Immature natural killer cell (primary cell): Measurements from ENCODE around the gene TMEM45A. TPM values are rescaled to one million over a fixed set of nuclear protein-coding genes. Genes with fewer than 3 reads are reported as not detected.
"Not testable (repeated sequence)": the region's sequence is repeated elsewhere in the genome, so short reads cannot be mapped to it uniquely, and the experiment has no call there.

Experiments
- DNase-seq, 3 donors: peaks; one replicate each; pipeline ENCODE4 v3.0.0; 2022; ENCODE audit warnings: mixed read lengths in 1 of 3
- H3K27ac Mint-ChIP-seq, 6 donors: one replicate each; pipeline ENCODE4 v1.8.0; 2020; ENCODE audit warnings: mixed read lengths in 6 of 6, mild to moderate bottlenecking in 5 of 6, inconsistent platforms in 4 of 6, moderate library complexity in 3 of 6
- H3K27me3 Mint-ChIP-seq, 3 donors: one replicate each; pipeline ENCODE4 v1.8.0; 2020 to 2021; ENCODE audit warnings: low read depth in 3 of 3, mild to moderate bottlenecking in 3 of 3, mixed read lengths in 3 of 3, moderate library complexity in 3 of 3, inconsistent platforms in 1 of 3
- H3K36me3 Mint-ChIP-seq, 3 donors: one replicate each; pipeline ENCODE4 v1.8.0; 2020; ENCODE audit warnings: mixed read lengths in 3 of 3, inconsistent platforms in 2 of 3, mild to moderate bottlenecking in 2 of 3
- H3K4me1 Mint-ChIP-seq, 2 donors: one replicate each; pipeline ENCODE4 v1.8.0; 2020; ENCODE audit warnings: inconsistent platforms in 2 of 2, mild to moderate bottlenecking in 2 of 2, mixed read lengths in 2 of 2, moderate library complexity in 1 of 2
- H3K4me3 Mint-ChIP-seq, 5 donors: one replicate each; pipeline ENCODE4 v1.8.0; 2020; ENCODE audit warnings: mild to moderate bottlenecking in 5 of 5, mixed read lengths in 5 of 5, inconsistent platforms in 3 of 5, moderate library complexity in 3 of 5
- H3K9me3 Mint-ChIP-seq, 6 donors: one replicate each; pipeline ENCODE4 v1.8.0; 2020; ENCODE audit warnings: mild to moderate bottlenecking in 6 of 6, mixed read lengths in 6 of 6, inconsistent platforms in 4 of 6, moderate library complexity in 3 of 6
- polyA plus RNA-seq, 3 donors: library from polyadenylated mRNA; unstranded; fragments of 300-500 nt; fragmentation: Illumina TruSeq; gene quantifications; one replicate each; pipeline ENCODE4 v1.2.3, GENCODE V29; 2021

Gene TMEM45A
- polyA plus RNA-seq, 3 donors from 2014 or later = 0.29 TPM; not detected in 2

DNA sequence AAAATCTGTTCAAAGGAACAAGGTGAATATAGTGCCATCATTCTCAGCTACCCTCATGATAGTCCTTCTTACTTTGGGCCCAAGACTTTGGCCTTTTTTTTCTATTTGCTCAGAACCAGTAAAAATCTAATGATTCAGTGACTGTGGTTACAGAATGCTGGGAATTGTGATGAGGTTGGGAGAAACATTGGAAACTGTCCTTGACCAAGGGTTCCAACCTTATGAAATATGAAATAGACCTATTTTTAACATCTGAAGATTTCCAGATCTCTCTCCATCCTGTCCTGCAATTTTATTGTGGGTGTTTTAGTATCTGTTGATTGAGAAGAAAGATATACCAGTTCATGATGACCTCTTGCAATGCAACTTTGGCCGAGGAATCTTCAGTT is 34.9 kb downstream of the TMEM45A start:
- DNase-seq = no peak
- no peaks in the 10 kb centered on the region for H3K36me3 Mint-ChIP-seq
- peaks cover 0 to 2% (median 0%) of the 10 kb centered on the region in 6 donors for H3K9me3 Mint-ChIP-seq
- H3K27me3 Mint-ChIP-seq = peaks cover 0 to 2% (median 0%) of the 10 kb centered on the region in 3 donors
- no peak overlapping the region for H3K27ac Mint-ChIP-seq
- H3K4me3 Mint-ChIP-seq = no peak overlapping the region
- H3K4me1 Mint-ChIP-seq = no peaks in the 10 kb centered on the region

DNA sequence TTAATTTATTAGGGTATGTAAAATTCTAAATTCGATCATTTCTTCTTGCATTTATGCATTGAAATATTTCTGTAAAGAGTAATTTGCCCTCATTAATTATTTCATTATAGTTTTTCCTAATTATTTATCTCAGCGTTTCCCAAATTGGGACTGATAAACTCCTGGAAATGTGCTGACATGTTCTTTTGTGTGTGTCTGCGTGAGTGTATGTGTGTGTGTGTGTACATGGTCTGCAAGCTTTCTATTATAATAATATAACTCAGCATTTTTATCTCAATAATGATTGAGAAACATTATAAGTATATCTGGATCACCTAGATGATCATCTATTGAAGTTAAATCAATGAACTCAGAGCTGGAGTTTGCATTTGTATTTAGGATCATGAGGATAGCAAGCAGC is 38.7 kb downstream of the TMEM45A start:
- no peak for DNase-seq
- Mint-ChIP-seq H3K4me1 (no peaks in the 10 kb centered on the region), H3K27ac (no peak overlapping the region), H3K27me3 (peaks cover 0 to 2% (median 0%) of the 10 kb centered on the region in 3 donors), H3K4me3 (no peak overlapping the region), H3K9me3 (no peaks in the 10 kb centered on the region), H3K36me3 (no peaks in the 10 kb centered on the region)

DNA sequence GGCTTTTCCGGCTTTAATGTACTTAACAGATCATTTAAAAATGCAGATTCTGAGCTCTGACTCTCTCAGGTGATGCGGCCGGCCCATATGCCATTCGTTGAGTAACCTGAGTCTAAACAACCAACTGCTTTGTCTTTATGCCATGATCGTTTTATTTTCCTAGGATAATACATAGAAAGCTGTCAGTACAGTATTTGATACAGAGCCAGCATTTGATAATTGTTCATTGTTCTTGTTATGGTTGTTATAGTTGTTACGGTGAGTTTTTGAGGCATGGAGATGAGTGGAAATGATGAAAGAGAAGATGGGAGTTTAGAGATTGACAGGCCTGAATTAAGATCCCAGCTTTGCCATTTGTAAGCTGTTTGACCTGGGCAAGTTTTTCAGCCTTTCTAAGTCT is 40.0 kb downstream of the TMEM45A start:
- H3K27me3 Mint-ChIP-seq = peaks cover 0 to 2% (median 2%) of the 10 kb centered on the region in 3 donors
- H3K9me3 Mint-ChIP-seq = no peaks in the 10 kb centered on the region
- no peak overlapping the region for H3K27ac Mint-ChIP-seq
- no peak for DNase-seq
- H3K4me1 Mint-ChIP-seq = no peaks in the 10 kb centered on the region
- no peaks in the 10 kb centered on the region for H3K36me3 Mint-ChIP-seq
- no peak overlapping the region for H3K4me3 Mint-ChIP-seq

DNA sequence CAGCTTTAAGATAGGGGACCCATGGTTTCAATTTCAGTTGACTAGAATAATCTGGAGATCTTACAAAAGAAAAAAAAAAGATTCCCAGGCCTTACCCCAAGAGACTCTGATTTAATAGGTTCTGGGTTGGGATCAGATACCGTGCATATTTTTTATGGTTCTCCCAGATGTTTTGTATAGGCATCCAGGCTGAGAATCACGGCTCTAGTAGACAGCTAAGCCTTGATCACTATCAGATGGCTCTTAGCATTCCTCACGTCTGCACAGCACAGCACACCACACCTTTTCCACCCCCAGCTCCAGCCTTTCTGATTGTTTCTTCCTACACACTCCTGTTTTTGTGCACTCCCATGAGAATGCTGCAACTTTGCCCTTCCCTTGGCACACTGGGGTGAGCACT is 40.8 kb downstream of the TMEM45A start:
- H3K4me3 Mint-ChIP-seq = no peak overlapping the region
- no peaks in the 10 kb centered on the region for H3K4me1 Mint-ChIP-seq
- peaks cover 0 to 3% (median 2%) of the 10 kb centered on the region in 3 donors for H3K27me3 Mint-ChIP-seq
- no peak overlapping the region for H3K27ac Mint-ChIP-seq
- no peaks in the 10 kb centered on the region for H3K36me3 Mint-ChIP-seq
- no peaks in the 10 kb centered on the region for H3K9me3 Mint-ChIP-seq
- DNase-seq = no peak

DNA sequence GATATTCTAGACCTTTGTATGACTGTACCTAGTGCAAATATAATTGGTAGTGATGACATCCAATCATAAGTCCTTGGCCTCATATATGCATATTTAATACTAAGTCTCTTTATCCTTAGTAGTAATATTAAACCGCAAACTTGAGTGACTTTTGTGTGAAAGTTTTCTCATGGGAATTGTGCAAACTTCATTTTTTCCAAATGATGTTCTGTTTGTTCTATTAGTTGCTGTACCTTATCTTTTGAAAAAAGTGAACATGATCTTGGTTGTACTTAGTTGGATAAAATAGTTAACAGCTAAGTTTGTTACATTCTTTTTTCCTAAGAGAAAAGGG is 43.2 kb downstream of the TMEM45A start:
- Mint-ChIP-seq H3K27me3 (peaks cover 0 to 5% (median 2%) of the 10 kb centered on the region in 3 donors), H3K4me1 (no peaks in the 10 kb centered on the region), H3K4me3 (no peak overlapping the region), H3K9me3 (no peaks in the 10 kb centered on the region), H3K36me3 (no peaks in the 10 kb centered on the region), H3K27ac (no peak overlapping the region)
- DNase-seq = no peak

DNA sequence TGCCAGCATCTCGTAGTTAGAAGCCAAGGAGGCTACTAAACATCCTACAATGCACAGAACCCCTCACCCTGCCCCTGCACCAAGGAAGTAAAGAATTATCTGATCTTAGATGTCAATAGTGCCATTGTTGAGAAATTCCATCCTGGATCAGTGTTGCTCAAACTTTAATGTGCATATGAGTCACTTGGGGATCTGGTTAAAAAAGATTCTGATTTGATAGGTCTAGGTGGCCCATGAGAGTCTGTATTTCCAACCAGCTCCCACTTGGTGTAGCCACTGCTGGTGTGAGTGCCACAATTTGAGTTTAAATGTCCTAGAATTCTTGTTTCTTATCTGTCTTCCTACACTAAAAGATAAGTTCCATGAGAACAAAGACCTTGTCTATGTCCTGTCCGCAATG is 43.7 kb downstream of the TMEM45A start:
- Mint-ChIP-seq H3K9me3 (no peaks in the 10 kb centered on the region), H3K4me1 (no peaks in the 10 kb centered on the region), H3K4me3 (no peak overlapping the region), H3K27ac (no peak overlapping the region), H3K27me3 (peaks cover 0 to 5% (median 2%) of the 10 kb centered on the region in 3 donors), H3K36me3 (no peaks in the 10 kb centered on the region)
- no peak for DNase-seq

DNA sequence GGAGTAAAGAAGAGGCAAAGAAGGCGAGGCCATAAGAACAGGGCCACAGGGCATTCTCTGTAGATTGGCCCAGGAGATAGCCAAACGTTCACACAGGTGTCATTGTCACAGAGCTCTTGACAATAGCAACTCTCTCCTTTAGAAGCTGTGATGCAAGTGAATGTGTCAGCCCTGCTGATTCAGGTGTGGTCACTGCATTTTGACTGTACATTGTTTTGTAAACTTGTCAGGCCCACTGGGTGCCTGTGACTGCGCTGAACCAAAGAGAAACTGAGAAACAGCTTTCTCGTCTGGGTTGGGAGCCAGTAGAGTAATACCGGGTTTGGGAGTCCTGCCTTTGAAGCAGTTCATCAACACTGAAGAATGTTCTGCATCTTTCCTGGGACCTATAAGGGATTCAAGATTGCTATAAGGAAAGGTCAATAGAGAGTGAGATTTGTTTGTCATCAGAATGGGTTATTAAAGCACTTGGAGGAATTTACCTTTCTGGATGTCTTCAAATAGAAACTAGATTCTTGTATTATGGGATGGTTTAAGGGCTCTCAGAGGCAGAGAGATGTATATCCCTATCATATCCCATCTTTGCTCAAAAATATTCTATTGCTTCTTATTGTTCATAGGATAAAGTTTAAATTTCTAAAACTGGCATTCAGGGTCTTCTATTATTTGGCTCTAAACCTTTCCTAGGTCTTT is 45.4 kb downstream of the TMEM45A start:
- Mint-ChIP-seq H3K27me3 (peaks cover 0 to 6% (median 0%) of the 10 kb centered on the region in 3 donors), H3K27ac (no peak overlapping the region), H3K36me3 (no peaks in the 10 kb centered on the region), H3K4me3 (no peak overlapping the region), H3K4me1 (no peaks in the 10 kb centered on the region), H3K9me3 (no peaks in the 10 kb centered on the region)
- no peak for DNase-seq

DNA sequence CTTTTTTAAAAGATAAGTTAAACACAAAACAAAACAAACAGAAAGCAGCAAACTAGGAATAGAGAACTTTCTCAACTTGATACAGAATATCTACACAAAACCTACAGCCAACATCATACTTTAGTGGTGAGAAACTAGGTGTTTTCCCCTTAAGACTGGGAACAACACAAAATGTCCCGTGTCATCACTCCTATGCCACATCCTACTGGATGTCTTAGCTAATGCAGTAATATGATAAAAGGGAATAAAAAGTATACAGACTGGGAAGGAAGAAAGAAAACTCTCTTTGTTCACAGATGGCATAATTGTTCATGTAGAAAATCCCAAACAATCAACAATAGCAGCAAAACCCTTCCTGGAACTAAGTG is 45.9 kb downstream of the TMEM45A start:
- no peaks in the 10 kb centered on the region for H3K36me3 Mint-ChIP-seq
- H3K4me3 Mint-ChIP-seq = no peak overlapping the region

DNA sequence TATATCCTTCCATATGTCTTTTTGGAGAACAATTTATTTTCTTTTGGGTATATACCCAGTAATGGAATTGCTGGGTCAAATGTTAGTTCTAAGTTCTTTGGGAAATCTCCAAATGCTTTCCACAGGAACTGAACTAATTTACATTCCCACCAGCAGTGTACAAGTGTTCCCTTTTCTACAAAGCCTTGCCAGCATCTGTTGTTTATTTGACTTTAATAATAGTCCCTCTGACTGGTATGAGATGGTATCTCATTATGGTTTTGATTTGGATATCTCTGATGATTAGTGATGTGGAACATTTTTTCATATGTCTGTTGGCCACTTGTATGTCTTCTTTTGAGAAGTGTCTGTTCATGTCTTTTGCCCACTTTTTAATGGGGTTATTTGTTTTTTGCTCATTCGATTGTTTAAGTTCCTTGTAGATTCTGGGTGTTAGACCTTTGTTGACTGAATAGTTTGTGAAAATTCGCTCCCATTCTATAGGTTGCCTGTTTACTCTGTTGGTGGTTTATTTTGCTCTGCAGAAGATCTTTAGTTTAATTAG is 48.4 kb downstream of the TMEM45A start:
- Mint-ChIP-seq H3K9me3 (peaks cover 0 to under 1% (median 0%) of the 10 kb centered on the region in 6 donors), H3K36me3 (no peaks in the 10 kb centered on the region), H3K4me1 (no peaks in the 10 kb centered on the region), H3K4me3 (no peak overlapping the region), H3K27ac (no peak overlapping the region), H3K27me3 (peaks cover 0 to 9% (median 0%) of the 10 kb centered on the region in 3 donors)
- no peak for DNase-seq

More for the DNA sequence above, 45.9 kb downstream of the TMEM45A start:
- no peaks in the 10 kb centered on the region for H3K4me1 Mint-ChIP-seq
- H3K9me3 Mint-ChIP-seq = no peaks in the 10 kb centered on the region
- peaks cover 0 to 6% (median 0%) of the 10 kb centered on the region in 3 donors for H3K27me3 Mint-ChIP-seq
- no peak for DNase-seq
- no peak overlapping the region for H3K27ac Mint-ChIP-seq

DNA sequence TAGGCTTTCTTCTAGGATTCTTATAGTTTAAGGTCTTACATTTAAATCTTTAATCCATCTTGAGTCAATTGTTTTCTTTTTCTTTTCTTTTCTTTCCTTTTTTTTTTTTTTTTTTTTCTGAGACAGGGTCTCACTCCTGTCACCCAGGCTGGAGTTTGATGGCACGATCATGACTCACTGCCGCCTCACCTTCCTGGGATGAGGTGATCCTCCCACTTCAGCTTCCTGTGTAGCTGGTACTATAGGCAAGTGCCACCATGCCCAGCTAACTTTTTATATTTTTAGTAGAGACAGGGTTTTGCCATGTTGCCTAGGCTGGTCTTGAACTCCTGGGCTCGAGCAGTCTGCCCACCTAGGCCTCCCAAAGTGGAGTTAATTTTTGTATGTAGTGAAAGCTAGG is 49.0 kb downstream of the TMEM45A start:
- not testable (repeated sequence) for DNase-seq, H3K4me1 Mint-ChIP-seq, H3K27ac Mint-ChIP-seq, H3K4me3 Mint-ChIP-seq, H3K27me3 Mint-ChIP-seq, H3K36me3 Mint-ChIP-seq, H3K9me3 Mint-ChIP-seq

DNA sequence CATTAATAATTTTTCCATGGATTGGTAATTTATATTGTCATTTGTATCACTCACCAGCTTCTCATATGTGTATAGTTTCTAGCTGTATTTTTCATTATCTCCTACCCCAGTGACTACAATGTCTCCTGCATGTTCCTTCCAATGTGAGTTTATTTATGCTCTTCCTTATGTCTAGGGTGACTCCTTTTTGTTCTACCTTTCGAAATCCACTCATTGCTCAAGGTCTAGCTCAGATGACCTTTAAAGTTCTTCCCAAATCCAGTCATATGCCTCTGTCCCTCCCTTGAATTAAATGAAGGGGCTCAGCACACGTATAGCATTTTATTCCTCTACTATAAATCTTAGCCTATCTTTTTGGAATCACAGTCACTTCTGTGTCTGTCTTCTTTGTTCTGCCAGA is 53.0 kb downstream of the TMEM45A start:
- no peak overlapping the region for H3K4me3 Mint-ChIP-seq
- no peak for DNase-seq

DNA sequence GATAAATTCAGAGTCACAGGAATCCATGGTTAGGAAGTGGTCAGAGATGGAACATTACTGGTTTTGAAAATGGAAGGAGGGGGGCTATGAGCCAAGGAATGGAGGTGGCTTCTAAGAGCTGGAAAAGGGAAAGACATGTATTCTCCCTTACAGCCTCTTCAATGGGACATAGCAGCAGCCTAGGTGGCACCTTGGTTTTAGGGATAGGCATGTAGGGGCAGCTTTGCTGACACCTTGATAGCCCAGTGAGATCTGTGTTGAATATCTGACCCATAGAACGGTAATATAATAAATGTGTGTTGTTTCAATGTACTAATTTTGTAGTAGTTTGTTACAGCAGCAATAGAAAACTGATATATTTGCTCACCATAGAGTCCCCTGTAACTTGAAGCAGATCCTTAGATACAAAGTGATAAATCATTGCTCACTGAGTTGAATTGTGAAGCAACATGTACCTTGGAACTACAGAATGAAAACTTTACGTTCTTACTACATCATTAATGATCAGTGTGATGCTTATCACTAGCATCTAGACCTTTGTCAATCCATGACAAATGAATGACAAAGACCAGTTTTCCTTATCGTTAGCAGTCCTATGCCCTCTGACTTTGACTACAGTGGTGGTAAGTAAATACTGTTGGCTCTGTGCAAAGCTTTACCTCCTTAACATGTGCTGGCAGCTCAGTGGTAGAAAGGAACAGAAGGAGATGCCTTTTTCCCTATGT is 53.8 kb downstream of the TMEM45A start:
- DNase-seq = no peak
- Mint-ChIP-seq H3K4me1 (no peaks in the 10 kb centered on the region), H3K9me3 (peaks cover 0 to 5% (median 0%) of the 10 kb centered on the region in 6 donors), H3K27ac (no peak overlapping the region), H3K27me3 (peaks cover 3 to 4% (median 4%) of the 10 kb centered on the region in 3 donors), H3K4me3 (no peak overlapping the region), H3K36me3 (no peaks in the 10 kb centered on the region)

More for the DNA sequence above, 53.0 kb downstream of the TMEM45A start:
- Mint-ChIP-seq H3K4me1 (no peaks in the 10 kb centered on the region), H3K27me3 (peaks cover 3 to 4% (median 4%) of the 10 kb centered on the region in 3 donors), H3K9me3 (peaks cover 0 to 5% (median 0%) of the 10 kb centered on the region in 6 donors), H3K27ac (no peak overlapping the region), H3K36me3 (no peaks in the 10 kb centered on the region)

DNA sequence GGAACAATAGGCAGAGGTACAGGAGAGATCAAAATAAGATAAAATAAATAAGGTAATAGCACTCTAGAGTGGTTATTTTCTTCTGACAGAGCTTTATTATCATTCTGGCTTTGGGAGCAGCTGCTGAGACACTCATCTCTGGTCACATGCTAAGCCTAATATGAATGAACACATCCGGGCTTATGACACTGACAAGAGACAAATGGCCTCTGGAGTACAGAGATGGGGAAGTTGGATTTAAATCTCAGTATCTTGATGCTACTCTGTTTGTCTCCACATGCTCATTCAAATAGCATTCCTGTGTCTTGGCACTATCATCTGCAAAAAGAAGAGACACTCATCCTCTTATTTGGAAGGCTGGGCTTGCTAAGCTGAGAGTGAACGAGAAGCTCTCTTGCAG is 55.6 kb downstream of the TMEM45A start:
- Mint-ChIP-seq H3K4me1 (no peaks in the 10 kb centered on the region), H3K36me3 (no peaks in the 10 kb centered on the region)

DNA sequence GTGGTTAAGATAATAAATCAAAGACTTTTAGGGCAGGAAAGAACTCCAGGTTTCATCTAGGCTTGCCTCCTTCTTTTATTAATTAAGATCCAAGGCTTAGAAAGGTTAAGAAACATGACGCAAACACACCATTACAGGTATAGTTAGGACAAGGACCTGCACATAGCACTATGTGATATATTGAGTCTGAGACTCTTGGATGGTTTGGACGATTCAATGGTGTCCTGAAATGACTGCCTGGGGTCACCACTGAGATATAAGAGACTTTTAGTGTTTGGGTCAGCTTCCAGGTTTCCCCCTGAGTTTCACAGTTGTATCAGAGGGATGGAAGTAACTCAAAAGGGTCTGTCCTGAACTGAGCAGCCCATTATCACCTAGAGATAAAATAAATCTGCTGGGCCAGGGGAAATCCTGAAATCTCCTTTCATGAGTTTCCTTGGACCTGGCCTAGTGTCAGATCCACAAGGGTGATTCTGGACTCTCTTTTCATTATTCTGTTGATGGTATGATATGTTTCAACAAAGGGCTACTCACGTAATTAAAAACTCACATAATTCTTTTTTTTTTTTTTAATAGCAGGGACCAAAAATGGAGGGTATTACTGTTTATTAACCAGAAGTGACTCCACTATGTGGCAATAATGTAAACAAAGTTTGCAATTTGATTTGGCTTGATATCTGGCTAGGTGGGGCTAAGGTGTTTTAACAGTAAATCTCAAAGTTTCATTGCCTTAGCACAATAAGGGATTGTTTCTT is 61.4 kb downstream of the TMEM45A start:
- Mint-ChIP-seq H3K9me3 (peaks cover 0 to 3% (median 0%) of the 10 kb centered on the region in 6 donors), H3K27me3 (peaks cover 2 to 5% (median 3%) of the 10 kb centered on the region in 3 donors)

More for the DNA sequence above, 55.6 kb downstream of the TMEM45A start:
- H3K27ac Mint-ChIP-seq = no peak overlapping the region
- H3K9me3 Mint-ChIP-seq = peaks cover 0 to 7% (median 0%) of the 10 kb centered on the region in 6 donors
- no peak for DNase-seq
- no peak overlapping the region for H3K4me3 Mint-ChIP-seq
- H3K27me3 Mint-ChIP-seq = peaks cover 3 to 5% (median 4%) of the 10 kb centered on the region in 3 donors

More for the DNA sequence above, 61.4 kb downstream of the TMEM45A start:
- no peaks in the 10 kb centered on the region for H3K4me1 Mint-ChIP-seq
- no peak overlapping the region for H3K4me3 Mint-ChIP-seq
- DNase-seq = no peak
- H3K27ac Mint-ChIP-seq = no peak overlapping the region
- H3K36me3 Mint-ChIP-seq = no peaks in the 10 kb centered on the region
